HG03439 (cell line): ENCODE results near the gene UBE2O.

Source experiments
- ATAC-seq: cut with Tn5 transposase; IDR thresholded peaks from one replicate; pipeline ENCODE4 v1.9.1; 2021; ENCODE audit warnings: mild to moderate bottlenecking, moderate library complexity; ENCODE audit not compliant: unreplicated experiment

UBE2O gene

DNA sequence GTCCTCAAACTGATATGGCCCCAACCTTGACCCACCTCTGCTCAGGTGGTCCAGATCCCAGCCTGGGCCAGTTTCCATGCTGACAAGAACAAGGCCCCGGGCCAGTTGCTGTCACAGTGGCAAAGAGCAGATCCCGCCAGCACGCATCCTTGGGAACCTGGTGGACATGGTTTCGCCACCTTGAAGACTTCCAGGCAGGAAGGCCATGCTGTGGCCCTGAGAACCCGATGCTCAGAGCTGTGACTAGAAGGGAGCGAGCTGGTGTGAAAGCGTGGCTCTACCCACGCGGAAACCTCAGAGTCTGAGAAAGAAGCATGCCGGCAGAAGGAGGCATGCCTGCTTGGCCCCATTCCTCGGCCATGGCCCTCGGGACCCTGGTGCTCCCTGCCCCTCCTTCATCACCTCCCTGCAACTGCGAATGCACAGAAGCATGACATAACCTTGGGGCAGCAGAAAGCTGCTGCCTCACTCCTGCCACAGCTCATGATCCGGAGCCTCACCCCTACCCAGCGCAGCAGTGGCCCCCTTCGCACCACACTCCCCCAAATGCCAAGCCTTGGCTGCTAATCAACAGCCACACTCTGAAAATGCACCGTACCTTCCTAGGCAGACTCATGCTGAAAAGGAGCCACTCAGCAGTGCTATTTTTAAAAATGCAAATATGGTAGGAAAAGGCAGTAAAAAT, 33.2 kb downstream of the UBE2O start:
- ATAC-seq, result no peak

DNA sequence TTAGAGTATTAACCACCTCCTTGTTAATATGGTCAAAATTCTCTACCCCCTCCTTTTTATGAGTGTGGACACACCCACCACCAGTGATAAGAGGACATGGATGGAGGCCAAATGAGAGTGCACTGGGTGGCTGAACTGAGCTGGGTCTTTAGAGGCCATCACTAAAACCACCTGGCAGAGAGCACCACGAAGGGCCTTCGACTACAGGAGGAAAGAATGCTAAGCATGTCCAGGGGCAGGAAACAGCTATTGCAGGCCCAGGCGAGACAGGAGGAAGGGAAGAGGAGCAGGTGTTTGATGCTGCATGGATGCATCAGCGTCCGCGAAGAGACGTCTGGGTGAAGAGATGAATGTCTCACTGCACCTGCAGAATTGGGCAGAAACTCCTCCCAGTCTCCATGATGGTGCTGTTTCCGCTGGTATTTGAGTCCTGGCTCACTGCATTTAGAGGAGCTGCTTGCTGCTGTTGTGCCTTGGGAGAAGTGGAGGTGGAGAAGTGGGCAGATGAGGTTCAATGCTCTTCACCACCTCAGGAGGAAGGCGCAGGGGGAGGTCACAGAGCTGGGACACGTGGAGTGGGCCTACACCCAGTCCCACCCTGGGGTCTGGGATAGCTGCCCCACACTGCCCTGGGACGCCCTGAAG, 35.3 kb downstream of the UBE2O start:
- ATAC-seq, result no peak

DNA sequence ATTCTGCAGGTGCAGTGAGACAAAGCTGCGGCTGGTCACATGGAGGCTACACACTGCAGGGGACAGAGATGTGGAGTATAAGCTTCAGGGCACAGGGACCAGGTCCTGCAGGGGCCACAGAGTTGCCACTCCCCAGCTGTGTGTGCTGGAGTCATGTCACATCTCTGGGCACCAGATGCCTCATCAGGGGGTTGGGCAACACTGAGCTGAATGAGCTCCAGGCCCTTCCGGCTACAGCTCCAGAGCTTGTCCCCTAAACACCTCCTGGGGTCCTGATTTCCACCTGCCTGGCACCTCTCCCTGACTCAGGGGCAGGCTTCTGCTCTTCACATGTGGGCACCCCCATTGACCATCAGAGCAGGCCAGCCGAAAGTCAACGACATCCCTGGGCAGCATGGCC, 36.1 kb downstream of the UBE2O start:
- ATAC-seq, result no peak

DNA sequence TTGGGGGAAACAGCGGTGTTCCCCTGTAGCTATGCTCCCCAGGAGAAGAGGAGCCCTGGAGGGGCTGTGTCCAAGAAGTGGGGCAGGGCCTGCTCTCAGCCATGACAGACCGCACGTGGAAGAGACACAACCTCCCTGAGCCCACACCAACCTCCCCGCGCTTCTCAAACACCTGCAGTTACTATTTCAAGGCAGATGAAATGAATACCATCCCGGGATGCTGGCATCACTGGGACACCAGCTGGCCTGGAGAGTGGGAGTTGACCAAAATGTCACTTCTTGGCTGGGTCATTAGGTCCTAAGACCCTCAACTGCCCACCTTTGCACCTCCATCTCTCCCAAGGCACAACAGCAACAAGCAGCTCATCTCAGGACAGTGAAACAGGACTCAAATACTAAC, 36.5 kb downstream of the UBE2O start:
- no peak for ATAC-seq

DNA sequence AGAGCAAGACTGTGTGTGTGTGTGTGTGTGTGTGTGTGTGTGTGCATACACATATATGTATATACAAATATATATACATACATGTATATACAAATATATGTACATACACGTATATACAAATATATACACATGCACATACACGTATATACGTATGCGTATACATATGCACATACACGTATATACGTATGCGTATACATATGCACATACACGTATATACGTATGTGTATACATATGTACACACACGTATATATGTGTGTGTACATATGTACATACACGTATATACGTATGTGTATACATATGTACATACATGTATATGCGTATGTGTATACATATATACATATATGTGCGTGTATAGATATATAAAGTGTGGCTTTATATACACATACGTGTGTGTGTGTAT, 37.2 kb downstream of the UBE2O start:
- no peak for ATAC-seq

DNA sequence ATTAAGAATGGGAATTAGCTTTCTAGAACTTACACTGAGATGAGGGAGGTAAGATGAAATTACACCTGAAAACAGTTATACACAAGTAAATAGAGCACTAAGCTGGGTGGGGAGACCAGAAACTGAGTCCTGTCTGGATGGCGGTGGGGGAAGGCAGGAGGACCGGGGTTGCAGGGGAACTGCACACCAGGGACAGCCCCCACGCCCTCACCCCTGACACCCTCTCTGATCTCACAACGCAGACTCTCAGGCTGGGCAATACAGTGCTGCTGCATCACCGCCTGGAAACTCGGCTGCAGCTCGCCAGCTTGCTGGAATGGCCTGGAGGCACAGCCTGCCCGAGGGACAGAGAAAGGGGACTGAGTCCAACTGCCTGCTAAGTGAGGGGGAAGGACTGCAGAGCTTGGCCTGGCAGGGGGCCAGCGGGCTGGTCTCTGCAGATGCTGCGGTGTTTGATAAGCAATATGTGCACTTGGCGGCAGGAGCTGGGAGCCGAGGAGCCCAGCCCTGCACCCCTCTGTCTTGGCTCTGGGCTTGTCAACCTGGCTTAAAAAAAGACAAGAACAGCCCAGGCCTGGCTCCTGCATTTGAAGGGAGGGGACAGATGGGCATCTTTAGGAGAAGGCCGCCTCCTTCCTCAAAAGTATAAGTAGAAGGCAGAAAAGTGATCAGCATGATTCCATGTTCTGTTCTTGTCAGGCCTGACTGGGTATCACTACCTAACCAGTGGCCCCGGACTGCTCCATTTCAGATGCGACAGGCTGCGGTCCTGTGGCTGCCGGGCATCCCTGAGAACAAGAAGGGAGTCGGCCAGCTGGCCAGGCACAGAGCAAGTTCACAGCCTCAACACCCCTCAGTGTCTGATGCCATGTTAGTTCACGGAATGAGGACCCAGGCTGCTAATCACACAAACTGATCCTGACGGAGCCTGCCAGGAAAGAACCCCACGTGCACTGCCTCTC, 38.3 kb downstream of the UBE2O start:
- no peak for ATAC-seq

DNA sequence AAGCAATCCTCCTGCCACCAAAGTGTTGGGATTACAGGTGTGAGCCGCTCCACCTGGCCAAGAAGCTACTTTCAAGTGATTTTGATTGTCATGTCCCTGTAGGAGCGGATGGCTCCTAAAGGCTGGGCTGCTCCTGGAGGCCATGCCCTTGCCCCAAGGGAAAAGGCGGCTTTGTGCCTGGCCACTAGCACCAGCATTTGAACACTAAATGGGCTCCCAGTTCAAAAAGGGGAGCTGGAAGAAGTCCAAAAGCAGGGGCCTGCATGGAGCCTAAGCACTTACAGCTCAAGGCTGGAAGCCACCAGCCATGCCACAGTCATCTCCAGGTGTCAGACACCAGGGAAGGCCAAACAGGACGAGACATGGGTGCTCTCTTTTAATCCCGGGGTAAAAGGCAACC, 41.7 kb downstream of the UBE2O start:
- ATAC-seq, result no peak

DNA sequence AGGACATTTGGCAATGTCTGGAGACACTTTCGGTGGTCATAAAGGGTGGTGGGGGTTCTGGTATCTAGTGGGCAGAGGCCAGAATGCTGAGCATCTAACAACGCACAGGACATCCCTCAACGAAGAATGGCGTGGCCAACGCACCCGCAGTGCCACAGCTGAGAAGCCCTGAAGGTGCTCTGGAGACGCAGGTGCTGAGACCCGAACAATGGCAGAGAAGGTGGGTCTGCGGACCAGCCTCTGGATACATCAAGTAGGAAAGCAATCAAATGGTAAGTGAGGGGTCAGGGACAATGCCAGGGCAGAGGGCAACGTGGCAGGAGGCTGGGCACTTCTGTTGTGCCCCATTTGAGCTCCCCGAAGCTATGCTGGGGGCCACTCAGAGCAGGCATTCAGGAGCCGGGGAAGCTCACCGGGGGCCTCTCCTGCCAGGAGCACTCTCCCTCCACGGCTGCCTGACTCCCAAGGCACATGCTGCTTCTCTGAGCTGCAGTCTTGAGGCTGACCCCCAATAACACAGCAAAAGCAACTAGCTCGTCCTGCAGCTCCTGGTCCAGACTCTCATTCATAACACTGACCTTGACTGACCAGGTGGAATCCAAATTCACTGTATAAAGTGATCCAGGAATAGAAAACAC, 42.5 kb downstream of the UBE2O start:
- ATAC-seq, result no peak

DNA sequence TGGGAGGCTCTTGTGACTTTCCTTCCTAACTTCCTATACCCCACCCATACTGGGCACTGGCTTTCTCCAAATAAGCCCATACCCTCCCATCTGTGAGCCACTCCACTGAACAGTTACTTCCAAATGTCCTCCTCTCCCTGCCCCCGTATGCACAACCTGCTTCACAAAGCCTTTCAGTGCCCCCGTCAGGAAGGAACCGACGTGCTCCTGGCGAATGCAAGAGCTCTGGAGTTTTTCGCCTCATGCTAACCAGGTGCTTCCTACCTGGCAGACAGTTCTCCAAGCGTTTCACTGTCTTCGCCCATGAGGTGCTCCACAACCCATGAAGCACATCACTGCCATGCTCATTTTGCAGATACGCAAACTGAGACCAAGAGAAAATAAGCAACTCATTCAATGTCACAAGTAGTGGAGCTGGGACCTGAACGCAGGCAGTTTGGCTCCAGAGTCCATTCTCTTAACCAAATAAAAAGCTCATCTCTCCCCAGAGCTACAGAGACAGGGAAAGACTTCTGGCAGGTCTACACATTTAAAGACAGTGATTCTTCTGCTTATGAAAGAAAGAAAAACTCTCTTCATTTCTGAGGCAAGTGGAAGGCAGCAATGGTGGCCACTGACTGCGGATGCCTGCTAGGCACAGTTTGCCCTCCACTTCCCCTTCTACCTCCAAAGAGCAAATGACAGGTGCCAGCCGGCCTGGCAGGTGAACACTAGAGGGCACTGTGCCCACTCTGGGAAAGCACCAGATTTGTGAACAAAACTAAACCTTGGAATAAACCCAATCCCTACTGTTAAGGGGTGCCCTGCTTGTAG, 44.7 kb downstream of the UBE2O start:
- no peak for ATAC-seq

DNA sequence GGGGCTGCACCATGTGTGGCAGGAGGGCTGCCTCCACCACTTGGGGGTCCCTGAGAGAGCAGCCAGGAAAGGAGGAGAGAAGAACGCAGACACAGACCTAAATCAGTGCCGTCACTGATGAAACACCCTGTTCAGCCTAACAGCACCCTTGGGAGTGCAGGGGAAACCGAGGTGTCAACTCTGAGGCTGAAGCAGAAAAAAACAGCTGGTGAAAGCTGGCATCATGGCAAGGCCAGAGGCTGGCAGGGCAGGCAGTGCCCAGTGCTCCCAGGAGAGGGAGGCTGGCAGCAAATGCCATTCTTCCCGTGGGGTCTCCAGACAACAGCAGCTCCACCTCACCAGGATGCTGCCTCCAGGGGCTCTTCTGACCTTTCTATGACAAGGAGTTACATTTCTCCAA, 45.4 kb downstream of the UBE2O start:
- no peak for ATAC-seq

DNA sequence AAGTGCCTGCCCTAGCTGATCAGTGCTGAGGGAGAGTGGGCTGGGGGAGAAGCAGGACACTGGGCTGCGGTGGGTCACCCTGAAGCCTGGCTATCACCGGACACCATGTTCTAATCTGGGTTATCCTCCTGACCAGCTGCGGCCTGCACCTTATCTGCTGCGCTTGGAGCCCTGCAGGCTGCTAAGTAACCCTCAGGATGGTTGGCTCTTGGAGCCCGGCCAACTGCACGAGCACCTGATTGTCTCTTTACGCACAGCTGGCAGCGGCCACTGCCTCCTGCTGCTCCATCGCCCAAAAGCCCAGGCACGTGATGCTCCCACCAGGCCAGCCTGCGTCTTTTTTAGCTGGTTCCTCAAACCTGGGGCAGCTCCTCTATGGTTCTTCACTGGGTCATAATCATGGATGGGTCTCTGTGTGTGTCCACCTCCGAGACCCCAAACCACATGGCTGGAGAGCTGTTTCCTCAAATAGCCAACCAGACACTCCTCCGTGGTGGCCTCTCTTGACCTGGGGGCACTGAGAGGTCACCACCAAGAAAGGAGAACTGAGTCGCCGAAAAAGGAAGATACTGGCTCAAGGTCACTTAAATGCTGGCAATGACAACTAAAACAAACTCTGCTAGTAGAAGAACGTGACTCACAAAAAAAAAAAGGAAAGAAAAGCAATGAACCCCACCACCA, 46.8 kb downstream of the UBE2O start:
- no peak for ATAC-seq

DNA sequence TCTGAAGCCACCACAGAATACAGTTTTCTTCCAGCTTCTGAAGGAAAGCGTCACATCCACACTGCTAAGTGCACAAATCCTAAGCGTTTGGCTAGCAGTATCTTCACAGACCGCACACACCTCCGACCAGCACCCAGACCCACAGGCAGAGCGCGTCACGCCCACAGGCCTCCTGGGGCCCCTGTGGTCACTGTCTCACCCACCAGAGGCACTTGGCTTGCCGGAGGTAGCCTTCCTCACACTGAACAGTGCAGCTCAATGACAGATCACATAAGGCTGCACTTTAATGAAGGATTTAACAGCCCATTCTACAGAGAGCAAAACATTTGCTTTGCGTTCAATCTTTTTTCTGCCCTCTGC, 47.4 kb downstream of the UBE2O start:
- no peak for ATAC-seq

DNA sequence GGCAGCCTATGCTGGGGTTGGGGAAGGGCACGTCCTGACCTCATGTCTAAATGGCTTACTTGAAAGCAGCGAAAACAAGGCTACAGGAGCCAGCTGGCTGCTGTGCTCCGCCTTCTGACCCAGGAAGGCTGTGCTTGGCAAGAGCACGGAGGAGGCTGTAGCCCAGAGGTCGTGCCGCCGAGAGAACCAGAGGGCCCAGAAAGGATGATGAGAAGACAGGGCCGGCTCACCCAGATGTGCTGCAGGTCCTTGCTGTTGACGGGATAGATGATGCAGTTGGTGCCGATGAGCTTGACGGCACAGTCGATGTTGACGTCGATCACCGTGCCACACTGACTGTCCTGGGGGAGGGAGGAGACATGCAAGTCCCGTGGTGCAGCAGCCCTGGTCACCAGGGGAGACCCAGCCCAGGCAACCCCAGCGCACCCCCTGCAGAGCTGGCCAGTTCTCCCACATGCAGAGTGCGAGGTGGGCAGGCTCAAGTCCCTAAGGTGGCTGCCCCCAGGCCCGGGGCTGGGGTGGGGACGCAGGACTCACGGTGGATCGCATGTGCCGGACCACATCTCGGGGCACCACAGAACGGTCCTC, 47.9 kb downstream of the UBE2O start:
- ATAC-seq, result no peak

DNA sequence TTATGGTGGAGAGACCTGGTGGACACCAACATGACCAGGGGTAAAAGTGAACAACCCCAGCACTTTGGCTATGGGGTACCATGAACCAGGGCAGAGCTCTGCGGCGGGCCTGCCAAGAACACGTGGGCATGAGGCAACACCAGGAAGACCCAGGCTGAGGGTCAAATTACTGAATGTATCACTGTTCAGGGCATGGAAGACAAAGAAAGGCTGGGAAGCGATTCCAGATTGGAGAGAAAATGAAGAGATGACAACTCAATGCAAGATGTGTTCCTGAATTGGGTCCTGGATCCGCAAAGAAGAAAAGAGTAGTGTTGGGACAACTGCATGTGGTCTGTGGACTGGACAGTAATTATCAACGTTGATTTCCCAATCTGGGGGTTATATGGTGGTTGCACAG, 48.7 kb downstream of the UBE2O start:
- ATAC-seq, result no peak

DNA sequence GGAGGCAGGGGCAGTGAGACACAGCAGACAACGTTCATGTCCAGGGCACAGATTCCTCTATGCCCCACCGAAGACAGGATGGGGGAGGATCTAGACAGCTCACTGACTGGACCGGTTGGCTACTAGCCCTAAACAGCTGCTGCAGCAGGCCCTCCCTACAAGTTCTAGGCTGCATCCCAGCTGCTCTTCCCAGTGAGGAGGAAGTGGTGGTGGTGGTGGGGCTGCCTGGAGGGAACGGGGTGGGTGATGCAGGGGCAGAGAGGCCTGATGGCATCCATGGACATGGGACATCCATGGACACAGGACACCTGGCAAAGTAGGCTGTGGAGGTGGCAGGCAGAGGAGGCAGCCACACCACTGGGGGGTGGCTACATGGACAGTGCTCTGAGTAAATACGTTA, 50.2 kb downstream of the UBE2O start:
- no peak for ATAC-seq

DNA sequence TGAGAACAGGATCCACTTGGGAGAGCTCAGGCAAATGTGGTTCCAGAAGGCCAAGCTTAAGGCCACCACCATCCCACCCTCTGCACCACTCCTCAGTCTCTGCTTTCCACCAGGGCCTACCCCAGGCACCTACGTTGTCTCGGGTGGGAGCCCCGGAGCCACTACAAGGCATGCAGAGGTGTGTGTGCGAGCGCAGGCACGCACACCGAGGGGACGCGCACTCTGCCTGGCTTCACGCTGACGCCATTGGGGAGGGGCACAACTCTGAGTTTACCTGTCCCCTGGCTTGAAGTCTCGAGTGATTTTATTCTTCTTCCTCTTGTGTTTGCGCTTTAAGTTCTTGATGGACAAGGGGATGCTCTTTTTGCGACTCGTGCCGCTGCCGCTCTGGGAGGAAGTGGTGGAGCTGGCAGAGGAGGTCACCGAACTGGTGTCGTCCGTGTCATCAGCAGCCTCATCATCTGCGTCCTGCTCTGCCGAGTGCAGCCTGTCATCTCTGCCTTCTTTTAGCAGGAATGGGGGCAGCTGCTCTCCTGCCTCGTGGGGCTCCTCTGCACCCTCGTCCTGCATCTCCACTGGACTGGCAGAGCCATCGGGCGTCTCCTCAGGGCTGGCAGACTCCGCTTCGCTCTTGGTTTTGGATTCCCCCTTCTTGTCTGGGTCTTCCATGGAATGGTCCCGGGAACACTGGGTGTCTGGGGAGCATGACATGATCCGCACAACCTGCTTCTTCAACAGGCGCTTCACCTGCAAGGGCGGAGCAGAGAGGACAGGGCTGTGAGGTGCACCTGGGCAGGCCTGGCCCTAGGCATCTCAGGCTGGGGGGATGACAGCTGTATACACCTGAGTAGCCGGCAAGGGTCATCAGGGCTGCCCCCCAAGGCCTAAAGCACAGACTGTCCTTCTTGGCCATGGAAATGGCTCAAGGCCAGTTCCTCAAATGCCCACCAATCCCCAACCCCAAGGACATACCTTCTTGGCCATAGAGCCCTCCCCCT, 53.5 kb downstream of the UBE2O start:
- ATAC-seq, result no peak

DNA sequence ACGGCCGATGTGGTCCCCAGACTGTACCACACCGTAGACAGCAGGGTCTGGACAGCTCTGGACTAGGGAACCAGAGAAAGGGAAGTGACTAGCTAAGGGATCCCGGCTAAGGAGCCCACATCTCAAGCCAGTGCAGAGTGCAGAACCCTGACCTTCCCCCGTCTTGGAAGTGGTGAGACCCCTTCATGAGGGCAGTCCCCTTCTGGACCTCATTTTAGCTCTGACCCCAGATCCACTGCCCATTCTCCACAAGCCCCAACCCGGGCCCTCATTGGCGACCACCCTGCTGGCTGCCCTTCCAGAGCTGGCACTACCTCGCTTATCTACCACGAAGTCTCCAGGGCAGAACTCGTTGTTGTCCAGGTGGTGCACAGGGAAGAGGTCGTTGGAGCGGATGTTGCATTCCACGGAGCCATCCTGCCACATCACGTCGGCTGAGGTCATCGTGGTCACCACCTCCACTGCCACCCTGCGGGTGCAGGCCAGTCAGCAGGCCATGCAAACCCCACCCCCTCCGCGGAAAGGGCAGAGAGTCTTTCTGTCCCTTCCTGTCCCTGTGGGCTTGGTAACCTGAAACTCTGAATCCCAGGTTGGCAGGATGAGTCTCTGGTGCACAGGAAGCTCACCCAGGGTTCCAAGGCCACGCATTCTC, 54.3 kb downstream of the UBE2O start:
- ATAC-seq, result no peak
